Mammary epithelial cell (primary cell): ENCODE data around the gene ZBTB21.

ENCODE experiments used
- EZH2 ChIP-seq: IDR thresholded peaks from 2 replicates; pipeline ENCODE4 v1.6.1; 2012; ENCODE audit warnings: low read length, inconsistent platforms, borderline replicate concordance
- TF ChIP-seq, protein P1 (sequence below), 2 donors: IDR thresholded peaks in 1 of 2; conservative IDR thresholded peaks in 1 of 2; 2 replicates each; pipeline ENCODE4 v1.5.1; 2011 to 2012; ENCODE audit warnings: inconsistent platforms in 2 of 2, low read length in 2 of 2, mild to moderate bottlenecking in 2 of 2, control low read depth in 1 of 2, low read depth in 1 of 2; ENCODE audit not compliant: insufficient read depth in 1 of 2; ENCODE audit errors: extremely low read depth in 1 of 2

DNA sequence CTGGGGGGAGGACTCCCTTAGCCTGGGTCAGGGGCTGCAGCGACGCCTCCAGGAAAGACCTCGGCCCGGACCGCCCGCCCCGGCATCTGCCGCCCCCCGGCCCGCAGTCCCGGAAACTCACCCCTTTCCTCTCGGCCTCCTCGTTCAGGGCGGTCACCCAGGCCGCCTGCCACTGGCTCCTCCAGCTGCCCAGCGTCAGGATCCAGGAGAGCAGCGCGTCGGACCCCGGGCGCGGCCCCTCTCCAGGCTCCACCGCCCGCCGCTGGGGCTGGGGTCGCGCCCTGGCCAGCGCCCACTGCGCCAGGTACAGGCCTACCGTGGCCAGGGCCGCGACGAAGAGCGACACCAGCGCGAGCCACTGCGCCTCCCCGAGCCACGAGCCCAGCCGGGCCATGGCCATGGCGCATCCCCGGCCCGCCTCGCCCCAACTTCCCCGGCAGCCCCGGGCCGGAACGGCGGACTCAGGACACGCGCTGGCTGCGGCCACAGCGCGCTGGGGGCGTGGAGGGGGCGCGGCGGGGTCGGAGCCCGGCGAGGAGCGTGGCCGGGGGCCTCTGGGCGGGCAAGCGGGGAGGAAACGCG, 56.8 kb downstream of the ZBTB21 start:
- TF ChIP-seq, protein P1, sequence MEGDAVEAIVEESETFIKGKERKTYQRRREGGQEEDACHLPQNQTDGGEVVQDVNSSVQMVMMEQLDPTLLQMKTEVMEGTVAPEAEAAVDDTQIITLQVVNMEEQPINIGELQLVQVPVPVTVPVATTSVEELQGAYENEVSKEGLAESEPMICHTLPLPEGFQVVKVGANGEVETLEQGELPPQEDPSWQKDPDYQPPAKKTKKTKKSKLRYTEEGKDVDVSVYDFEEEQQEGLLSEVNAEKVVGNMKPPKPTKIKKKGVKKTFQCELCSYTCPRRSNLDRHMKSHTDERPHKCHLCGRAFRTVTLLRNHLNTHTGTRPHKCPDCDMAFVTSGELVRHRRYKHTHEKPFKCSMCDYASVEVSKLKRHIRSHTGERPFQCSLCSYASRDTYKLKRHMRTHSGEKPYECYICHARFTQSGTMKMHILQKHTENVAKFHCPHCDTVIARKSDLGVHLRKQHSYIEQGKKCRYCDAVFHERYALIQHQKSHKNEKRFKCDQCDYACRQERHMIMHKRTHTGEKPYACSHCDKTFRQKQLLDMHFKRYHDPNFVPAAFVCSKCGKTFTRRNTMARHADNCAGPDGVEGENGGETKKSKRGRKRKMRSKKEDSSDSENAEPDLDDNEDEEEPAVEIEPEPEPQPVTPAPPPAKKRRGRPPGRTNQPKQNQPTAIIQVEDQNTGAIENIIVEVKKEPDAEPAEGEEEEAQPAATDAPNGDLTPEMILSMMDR (conservative IDR thresholded peaks at IDR 0.05 in 1 of 2, IDR thresholded peaks at IDR 0.05 in 1 of 2; ENCODE audit: extremely low read depth in 1 of 2, insufficient read depth in 1 of 2, low read depth in 1 of 2, low read length in 2 of 2), result no peak
- TF ChIP-seq EZH2, result no peak
